22Rv1 (cell line): Measurements from ENCODE around the gene RNH1.

Experiments
- H3K27ac ChIP-seq: fragments of 450-650 bp; 2 replicates; pipeline ENCODE4 v1.5.1; 2017
- ZFX ChIP-seq: fragments of 450-650 bp; IDR thresholded peaks from 2 replicates; pipeline ENCODE4 v1.6.1; 2017; ENCODE audit warnings: antibody characterized with exemption, borderline replicate concordance
- TF ChIP-seq, protein P1 (sequence below): fragments of 450-650 bp; IDR thresholded peaks from 2 replicates; pipeline ENCODE4 v1.5.1; 2017; ENCODE audit warnings: mild to moderate bottlenecking

The RNH1 gene

DNA sequence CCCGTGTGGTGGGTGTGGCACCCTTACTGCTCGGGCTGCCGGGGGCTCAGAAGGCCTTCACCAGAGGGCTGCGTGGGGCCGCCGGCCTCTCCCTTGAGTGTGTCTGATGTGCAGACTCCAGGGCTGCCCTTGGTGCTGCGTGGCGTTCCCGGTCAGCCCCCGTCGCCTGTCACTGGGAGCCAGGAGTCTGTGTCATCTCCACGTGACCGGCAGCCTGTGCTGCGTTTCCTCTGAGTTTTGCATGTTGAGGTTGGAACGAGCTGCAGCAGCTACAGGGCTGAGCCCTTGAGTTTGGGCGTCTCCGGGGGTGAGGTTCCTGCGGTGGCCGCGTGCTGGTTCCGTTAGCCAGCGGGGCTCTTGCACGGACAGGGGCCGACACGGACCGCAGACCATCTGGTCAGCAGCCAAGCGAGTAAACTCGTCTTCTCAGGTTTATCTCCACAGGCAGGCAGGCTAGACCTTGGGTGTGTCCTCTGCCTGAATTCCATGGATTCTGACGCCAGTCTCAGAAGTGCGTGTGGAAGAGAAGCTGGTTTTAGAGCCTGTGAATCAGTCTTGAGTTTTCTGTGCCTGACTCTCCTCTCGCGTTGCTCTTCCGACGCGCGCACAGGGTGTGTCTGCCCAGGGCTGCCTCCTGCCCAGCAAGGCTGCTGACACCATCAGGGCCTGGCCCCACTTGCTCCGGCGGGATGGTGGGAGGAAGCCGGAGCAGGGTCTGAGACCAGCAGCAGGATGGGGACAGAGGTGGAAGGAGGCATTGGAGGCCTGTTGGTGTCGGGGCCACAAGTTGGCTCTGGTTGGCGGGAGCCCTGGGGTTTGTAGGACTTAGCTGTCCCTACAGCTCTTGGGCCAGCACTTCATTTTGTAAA, 46.5 kb downstream of the RNH1 start:
- TF ChIP-seq, protein P1, sequence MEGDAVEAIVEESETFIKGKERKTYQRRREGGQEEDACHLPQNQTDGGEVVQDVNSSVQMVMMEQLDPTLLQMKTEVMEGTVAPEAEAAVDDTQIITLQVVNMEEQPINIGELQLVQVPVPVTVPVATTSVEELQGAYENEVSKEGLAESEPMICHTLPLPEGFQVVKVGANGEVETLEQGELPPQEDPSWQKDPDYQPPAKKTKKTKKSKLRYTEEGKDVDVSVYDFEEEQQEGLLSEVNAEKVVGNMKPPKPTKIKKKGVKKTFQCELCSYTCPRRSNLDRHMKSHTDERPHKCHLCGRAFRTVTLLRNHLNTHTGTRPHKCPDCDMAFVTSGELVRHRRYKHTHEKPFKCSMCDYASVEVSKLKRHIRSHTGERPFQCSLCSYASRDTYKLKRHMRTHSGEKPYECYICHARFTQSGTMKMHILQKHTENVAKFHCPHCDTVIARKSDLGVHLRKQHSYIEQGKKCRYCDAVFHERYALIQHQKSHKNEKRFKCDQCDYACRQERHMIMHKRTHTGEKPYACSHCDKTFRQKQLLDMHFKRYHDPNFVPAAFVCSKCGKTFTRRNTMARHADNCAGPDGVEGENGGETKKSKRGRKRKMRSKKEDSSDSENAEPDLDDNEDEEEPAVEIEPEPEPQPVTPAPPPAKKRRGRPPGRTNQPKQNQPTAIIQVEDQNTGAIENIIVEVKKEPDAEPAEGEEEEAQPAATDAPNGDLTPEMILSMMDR: no peak
- TF ChIP-seq ZFX: no peak
- H3K27ac ChIP-seq: no peak overlapping the region

DNA sequence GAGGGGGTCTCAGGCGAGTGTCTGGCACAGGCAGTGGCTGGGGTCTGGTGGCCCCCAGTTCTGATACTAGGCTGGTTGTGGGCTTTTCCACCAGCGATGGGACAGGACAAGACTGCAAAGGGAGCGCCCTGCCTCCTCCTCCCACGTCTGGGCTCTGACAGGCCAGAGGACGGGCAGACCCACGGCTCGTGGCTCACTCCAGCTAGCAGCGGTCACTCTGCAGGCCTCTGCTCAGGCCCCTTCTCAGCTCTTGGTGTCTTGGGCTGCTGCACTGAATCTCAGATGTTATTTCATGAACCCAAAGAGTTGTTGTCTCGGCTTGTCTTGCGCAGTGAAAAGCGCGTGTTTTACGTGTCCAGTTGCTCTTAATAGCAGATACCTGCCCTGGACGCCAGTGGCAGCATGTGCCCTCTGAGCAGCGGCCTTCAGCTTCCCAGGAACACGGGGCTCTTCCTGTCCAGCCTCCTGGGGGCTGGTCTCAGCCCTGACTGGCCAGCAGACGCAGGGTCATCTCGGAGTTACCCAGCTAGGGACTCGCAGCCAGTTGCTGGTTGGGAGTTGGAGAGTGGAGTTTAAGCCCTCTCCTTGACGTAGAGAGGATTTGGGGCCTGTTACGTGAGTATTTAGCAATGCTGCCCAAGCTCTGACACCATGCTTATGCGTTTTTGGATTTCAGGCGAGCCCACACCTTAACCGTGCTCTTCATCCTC, 47.4 kb downstream of the RNH1 start:
- no peak overlapping the region for H3K27ac ChIP-seq
- TF ChIP-seq, protein P1: no peak
- TF ChIP-seq ZFX: no peak

DNA sequence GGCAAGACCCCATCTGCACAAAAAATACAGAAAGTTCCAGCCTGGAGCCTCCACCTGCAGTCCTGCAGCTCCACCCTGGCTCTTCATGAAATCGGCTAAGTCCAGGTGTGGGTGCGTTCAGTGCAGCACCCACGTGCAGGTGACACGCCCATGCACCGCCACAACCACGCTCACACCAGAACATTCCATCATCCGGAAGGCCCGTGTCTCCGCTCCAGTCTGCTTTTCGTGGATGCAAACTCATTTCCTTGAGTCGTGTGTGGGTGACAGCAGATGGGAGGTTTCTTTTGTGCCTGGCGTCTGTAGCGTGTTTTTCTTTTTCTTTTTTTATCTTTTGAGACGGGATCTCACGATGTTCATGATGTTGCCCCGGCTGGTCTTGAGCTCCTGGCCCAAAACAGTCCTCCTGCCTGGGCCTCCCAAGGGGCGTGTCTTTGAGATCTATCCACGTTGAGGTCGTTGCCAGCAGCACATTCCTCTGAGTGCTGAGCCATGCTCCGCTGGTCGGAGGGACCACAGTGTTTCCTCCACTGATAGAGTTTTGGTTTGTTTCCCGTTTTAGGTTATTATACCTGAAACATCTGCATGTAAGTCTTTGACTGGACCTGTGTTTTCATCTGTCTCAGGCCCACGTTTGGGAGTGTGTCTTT, 49.8 kb downstream of the RNH1 start:
- no peak overlapping the region for H3K27ac ChIP-seq
- TF ChIP-seq, protein P1: no peak
- no peak for TF ChIP-seq ZFX

DNA sequence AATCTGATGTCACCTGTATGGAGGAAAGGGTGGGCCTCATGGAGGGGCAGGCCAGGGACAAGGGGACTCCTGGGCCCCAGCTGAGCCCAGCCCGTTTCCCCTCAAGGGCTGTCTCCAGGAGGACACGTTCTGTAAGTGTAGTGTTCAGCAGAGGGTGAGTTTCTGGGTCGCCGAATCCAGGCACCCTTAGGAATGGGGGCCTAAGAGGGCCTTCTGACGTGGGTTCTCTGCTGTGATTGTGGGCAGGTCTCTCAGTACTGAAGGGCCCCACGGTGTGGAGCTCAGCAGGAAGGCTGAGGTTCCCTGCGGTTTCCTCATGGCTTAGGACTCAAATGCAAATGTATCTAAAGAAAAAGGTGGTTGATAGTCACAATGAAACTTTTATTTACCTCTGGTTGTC, 50.5 kb downstream of the RNH1 start:
- H3K27ac ChIP-seq: no peak overlapping the region
- TF ChIP-seq, protein P1: no peak
- no peak for TF ChIP-seq ZFX

DNA sequence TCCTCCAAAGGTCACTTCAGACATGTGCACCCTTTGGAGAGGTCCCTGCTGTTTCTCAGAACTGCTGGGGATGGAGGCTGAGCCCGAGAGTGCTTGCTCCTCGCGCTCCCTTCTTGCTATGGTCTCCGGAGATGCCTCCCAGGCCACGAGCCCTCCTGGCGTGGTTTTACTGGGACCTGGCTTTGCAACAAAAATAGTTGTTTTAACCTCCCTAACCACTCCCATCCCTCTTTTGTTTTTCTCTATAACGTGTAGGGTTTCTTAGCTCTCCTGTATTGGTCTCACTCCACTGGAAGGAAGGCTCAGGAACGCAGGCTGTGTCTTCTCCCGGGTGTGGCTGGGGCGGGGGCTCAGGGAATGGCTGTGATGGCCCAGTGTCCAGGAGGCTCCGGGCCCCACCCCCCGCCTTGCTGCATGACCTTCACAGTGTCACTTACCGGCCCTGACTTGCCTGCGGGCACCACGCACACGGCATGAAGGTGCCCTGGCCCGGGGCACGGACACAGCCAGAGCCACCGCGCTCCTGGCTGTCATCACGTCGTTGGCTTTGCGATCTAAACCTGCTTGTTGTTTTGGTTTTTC, 51.4 kb downstream of the RNH1 start:
- no peak overlapping the region for H3K27ac ChIP-seq
- TF ChIP-seq ZFX: no peak
- TF ChIP-seq, protein P1: no peak

DNA sequence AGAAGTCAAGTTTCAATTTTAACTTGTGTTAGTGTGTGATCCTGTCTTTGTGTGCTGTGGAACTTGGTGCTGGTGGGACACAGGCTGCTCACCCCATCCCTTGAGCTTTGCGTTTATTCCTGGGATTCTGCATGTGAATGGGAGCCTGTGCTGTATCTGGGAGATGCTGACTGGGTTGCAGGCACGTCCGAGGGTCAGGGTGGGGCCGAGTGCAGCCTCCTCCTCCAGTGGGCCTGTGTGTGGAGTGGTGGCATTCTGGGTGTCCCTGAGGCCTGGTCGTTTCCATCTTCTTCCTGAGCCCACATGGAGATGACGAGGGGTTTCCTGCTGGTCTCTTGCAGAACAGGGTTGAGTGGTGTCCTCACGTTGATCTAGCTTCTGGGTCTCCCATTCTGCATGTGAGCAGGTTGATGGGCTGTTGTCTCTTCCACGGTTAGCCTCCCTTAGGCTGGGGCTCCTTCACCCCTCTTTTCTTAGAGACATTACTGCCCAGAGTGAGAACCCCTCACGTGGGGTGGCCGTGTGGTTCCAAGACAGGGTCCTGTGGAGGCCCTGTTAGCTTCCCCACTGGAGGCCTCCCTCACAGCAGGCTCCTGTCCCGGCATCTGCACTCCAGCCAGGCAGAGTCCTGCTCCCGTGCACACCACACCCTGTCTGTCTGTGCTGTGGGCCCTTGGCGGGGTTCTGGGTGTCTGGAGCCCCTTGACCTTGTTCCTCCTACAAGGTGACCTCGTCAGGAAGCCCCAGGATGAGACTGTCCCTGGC, 52.1 kb downstream of the RNH1 start:
- no peak overlapping the region for H3K27ac ChIP-seq
- no peak for TF ChIP-seq ZFX
- TF ChIP-seq, protein P1: no peak
